Naive thymus-derived CD4-positive, alpha-beta T cell (primary cell): ENCODE measurements around the gene PERM1. TPM values are rescaled to one million over a fixed set of nuclear protein-coding genes. Genes with fewer than 3 reads are reported as not detected.

Experiments
- ATAC-seq: fragments of 150-1000 bp; cut with Tn5 transposase; 2 replicates; pipeline ENCODE4 v1.10.0; 2021; ENCODE audit warnings: mild to moderate bottlenecking, moderate library complexity
- CTCF ChIA-PET: fragments of 350-600 bp; sonication (Branson Sonifier 250); formaldehyde crosslinking; loops from one replicate; lab custom pipeline; 2021; ENCODE audit warnings: antibody characterized with exemption; lab: Charles Lee
- POLR2A ChIA-PET: fragments of 350-600 bp; sonication (Branson Sonifier 250); formaldehyde crosslinking; loops from one replicate; lab custom pipeline; 2021; ENCODE audit warnings: antibody characterized with exemption, inconsistent platforms; lab: Charles Lee
- DNase-seq, 9 donors: peaks; one replicate each; pipeline versions ENCODE4 v3.0.0 to v3.0.0-alpha.2; 2020 to 2022; ENCODE audit warnings: mixed read lengths in 1 of 9
- H3K27ac ChIP-seq: one replicate; pipeline ENCODE4 v1.7.0; 2013; ENCODE audit warnings: mild to moderate bottlenecking, low read depth, low read length, moderate library complexity
- H3K27me3 ChIP-seq, 2 donors: one replicate each; pipeline ENCODE4 v1.7.0; 2013; ENCODE audit warnings: low read length in 2 of 2, mild to moderate bottlenecking in 2 of 2, moderate library complexity in 2 of 2; ENCODE audit not compliant: control insufficient read depth in 2 of 2, insufficient read depth in 2 of 2
- H3K36me3 ChIP-seq, 3 experiments: 1 replicate in 2 of 3; 2 replicates in 1 of 3; pipeline ENCODE4 v1.7.0; 2013; ENCODE audit warnings: low read length in 3 of 3, mild to moderate bottlenecking in 3 of 3, moderate library complexity in 1 of 3; ENCODE audit not compliant: insufficient read depth in 3 of 3, control insufficient read depth in 2 of 3
- H3K4me1 ChIP-seq, 2 donors: one replicate each; pipeline ENCODE4 v1.7.0; 2013; ENCODE audit warnings: low read length in 2 of 2, mild to moderate bottlenecking in 2 of 2, moderate library complexity in 1 of 2; ENCODE audit not compliant: control insufficient read depth in 2 of 2, insufficient read depth in 2 of 2
- H3K4me3 ChIP-seq: 2 replicates; pipeline ENCODE4 v1.7.0; 2013; ENCODE audit warnings: mild to moderate bottlenecking, low read length
- H3K9me3 ChIP-seq, 3 experiments: 1 replicate in 2 of 3; 2 replicates in 1 of 3; pipeline ENCODE4 v1.7.0; 2013; ENCODE audit warnings: low read length in 3 of 3; ENCODE audit not compliant: control insufficient read depth in 2 of 3
- H3K27ac Mint-ChIP-seq, 9 donors: one replicate each; pipeline ENCODE4 v1.8.0; 2020 to 2022; ENCODE audit warnings: mixed read lengths in 9 of 9, mild to moderate bottlenecking in 8 of 9, moderate library complexity in 5 of 9, inconsistent platforms in 2 of 9
- H3K27me3 Mint-ChIP-seq, 5 donors: one replicate each; pipeline ENCODE4 v1.8.0; 2021 to 2022; ENCODE audit warnings: mixed read lengths in 5 of 5, mild to moderate bottlenecking in 1 of 5
- H3K36me3 Mint-ChIP-seq, 5 donors: one replicate each; pipeline ENCODE4 v1.8.0; 2020 to 2022; ENCODE audit warnings: mixed read lengths in 5 of 5, mild to moderate bottlenecking in 3 of 5, inconsistent platforms in 1 of 5
- H3K4me1 Mint-ChIP-seq, 7 donors: one replicate each; pipeline ENCODE4 v1.8.0; 2020 to 2022; ENCODE audit warnings: mixed read lengths in 7 of 7, mild to moderate bottlenecking in 3 of 7, inconsistent platforms in 1 of 7
- H3K4me3 Mint-ChIP-seq, 10 donors: one replicate each; pipeline ENCODE4 v1.8.0; 2020 to 2022; ENCODE audit warnings: mild to moderate bottlenecking in 10 of 10, mixed read lengths in 10 of 10, moderate library complexity in 6 of 10, inconsistent platforms in 2 of 10
- H3K9me3 Mint-ChIP-seq, 11 donors: one replicate each; pipeline ENCODE4 v1.8.0; 2020 to 2022; ENCODE audit warnings: mixed read lengths in 11 of 11, mild to moderate bottlenecking in 4 of 11, inconsistent platforms in 1 of 11, moderate library complexity in 1 of 11
- intact Hi-C, 2 donors: fragments of 100-400 bp; cut with micrococcal nuclease; formaldehyde crosslinking; loops; one replicate each; pipeline ENCODE4 v1.15.1; 2023
- polyA plus RNA-seq, 2 donors: library from polyadenylated mRNA; unstranded; fragments of 300-500 nt; fragmentation: Illumina TruSeq; gene quantifications; one replicate each; pipeline ENCODE4 v1.2.3, GENCODE V29; 2021
- total RNA-seq, 6 experiments: library from RNA in 5 of 6; stranded (reverse) in 5 of 6; gene quantifications; 1 replicate in 5 of 6; 2 replicates in 1 of 6; pipeline ENCODE4 v1.2.3 and lab custom pipeline; 2021 to 2026

Gene PERM1
- total and polyA plus RNA-seq, 7 experiments from 2014 or later, result not detected

DNA sequence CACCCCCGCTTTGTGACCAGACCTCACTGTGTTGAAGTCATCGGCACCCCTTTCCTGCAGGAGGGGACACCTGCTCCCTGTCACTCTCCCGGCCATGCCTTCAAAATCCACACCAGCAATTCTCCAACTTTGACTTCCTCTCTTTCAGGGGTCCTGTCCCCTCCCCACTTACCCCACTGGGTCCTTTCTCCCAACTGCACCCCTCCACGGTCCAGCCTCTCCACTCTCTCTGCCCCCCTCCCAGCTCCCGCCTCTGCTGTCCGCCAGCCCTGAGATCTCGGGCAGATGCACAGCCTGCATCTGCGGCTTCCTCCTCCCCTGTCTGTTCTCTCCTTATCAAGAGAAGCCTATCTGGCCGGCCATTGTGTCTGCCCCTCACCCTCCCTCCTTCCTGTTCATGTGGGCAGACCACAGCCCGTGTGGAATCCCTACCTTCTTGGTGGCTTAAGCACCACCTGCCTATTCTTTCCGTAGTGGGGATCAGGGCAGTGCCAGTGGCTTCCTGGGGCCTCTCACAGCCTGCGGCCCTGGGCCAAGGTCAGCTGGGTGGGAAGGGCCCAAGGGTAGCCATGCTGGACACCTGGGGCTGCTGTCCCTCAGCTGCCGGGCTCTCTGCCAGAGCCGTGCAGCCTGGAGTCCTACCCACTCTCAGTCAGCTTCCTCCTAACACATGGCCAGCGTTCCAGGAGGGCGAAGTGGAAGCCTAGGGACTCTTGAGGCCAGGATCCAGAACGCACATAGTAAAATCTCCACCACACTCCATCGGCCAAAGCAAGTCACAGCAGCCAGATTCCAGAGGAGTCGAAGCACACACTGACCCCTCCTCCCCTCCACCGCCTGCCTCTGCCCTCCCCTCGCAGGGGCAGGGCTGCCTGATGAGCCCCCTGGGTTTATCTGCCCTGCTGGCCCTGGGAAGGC lies 23.1 kb upstream of the PERM1 start:
- POLR2A ChIA-PET, result no interaction called here
- ATAC-seq, result no peak

DNA sequence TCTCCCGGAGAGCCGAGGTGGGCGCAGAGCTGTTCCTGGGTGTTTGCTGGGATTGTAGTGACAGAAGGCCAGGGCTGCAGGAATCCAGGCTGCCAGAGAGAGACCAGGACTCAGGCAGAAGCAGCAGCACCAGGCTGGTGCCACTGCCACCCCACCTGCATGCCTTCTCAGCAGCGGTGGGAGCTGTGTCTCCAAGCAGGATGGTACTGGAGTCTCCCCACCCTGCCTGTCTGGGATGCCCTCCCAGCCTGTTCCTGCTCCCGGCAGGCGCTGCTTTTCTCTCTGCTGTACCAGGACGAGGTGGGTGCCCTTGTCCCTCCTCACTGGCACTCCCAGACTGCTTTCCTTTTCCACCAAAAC lies 22.5 kb upstream of the PERM1 start:
- Mint-ChIP-seq H3K9me3 (peaks cover 0 to 1% (median 0%) of the 10 kb centered on the region in 11 donors), H3K4me1 (peaks cover 3 to 19% (median 13%) of the 10 kb centered on the region in 7 donors), H3K36me3 (peaks cover 0 to 4% (median 0%) of the 10 kb centered on the region in 5 donors), H3K27ac (no peak overlapping the region), H3K27me3 (peaks cover 10 to 46% (median 23%) of the 10 kb centered on the region in 5 donors), H3K4me3 (peak overlapping the region in 2 of 10 donors; percentile 45 to 53)
- Histone ChIP-seq H3K4me3 (no peak overlapping the region), H3K4me1 (peaks cover 12 to 17% of the 10 kb centered on the region in 2 donors), H3K27ac (no peak overlapping the region), H3K9me3 (no peaks in the 10 kb centered on the region), H3K36me3 (no peaks in the 10 kb centered on the region), H3K27me3 (peaks cover 9 to 20% of the 10 kb centered on the region in 2 donors)
- intact Hi-C loops, result no loop called here
- ChIA-PET POLR2A (no interaction called here), CTCF (no interaction called here)
- DNase-seq, result no peak
- ATAC-seq, result no peak

More for the DNA sequence above, 23.1 kb upstream of the PERM1 start:
- no peak overlapping the region for H3K27ac ChIP-seq
- no peaks in the 10 kb centered on the region for H3K36me3 ChIP-seq
- Mint-ChIP-seq H3K27ac (peak overlapping the region in 3 of 9 donors; percentile 28 to 55 (median 35)), H3K36me3 (peaks cover 0 to 4% (median 0%) of the 10 kb centered on the region in 5 donors), H3K9me3 (peaks cover 0 to 1% (median 0%) of the 10 kb centered on the region in 11 donors), H3K4me3 (peak overlapping the region in 5 of 10 donors; percentile 3 to 56 (median 45)), H3K4me1 (peaks cover 3 to 19% (median 13%) of the 10 kb centered on the region in 7 donors), H3K27me3 (peaks cover 10 to 46% (median 23%) of the 10 kb centered on the region in 5 donors)
- H3K4me1 ChIP-seq, result peaks cover 12 to 15% of the 10 kb centered on the region in 2 donors
- no peak overlapping the region for H3K4me3 ChIP-seq
- CTCF ChIA-PET, result no interaction called here
- no peaks in the 10 kb centered on the region for H3K9me3 ChIP-seq
- H3K27me3 ChIP-seq, result peaks cover 9 to 20% of the 10 kb centered on the region in 2 donors
- intact Hi-C loops, result no loop called here
- no peak for DNase-seq

GRCh38 chr1:1003618-1004419 lies 21.9 kb upstream of the PERM1 start:
- Histone ChIP-seq H3K4me1 (peaks cover 12 to 18% of the 10 kb centered on the region in 2 donors), H3K9me3 (no peaks in the 10 kb centered on the region), H3K4me3 (no peak overlapping the region), H3K27ac (no peak overlapping the region), H3K36me3 (no peaks in the 10 kb centered on the region), H3K27me3 (peaks cover 9 to 20% of the 10 kb centered on the region in 2 donors)
- Mint-ChIP-seq H3K27me3 (peaks cover 10 to 44% (median 23%) of the 10 kb centered on the region in 5 donors), H3K4me1 (peaks cover 3 to 19% (median 12%) of the 10 kb centered on the region in 7 donors), H3K27ac (no peak overlapping the region), H3K36me3 (peaks cover 0 to 4% (median 0%) of the 10 kb centered on the region in 5 donors), H3K4me3 (peak overlapping the region in 1 of 10 donors; percentile 38), H3K9me3 (peaks cover 0 to 1% (median 0%) of the 10 kb centered on the region in 11 donors)
- intact Hi-C loops, result no loop called here
- ChIA-PET CTCF (interaction anchor here (0.7 kb wide), 1 partner anchor 10 kb away, joined by 4 read pairs; the partner anchor contains the start of gene ISG15), POLR2A (no interaction called here)
- ATAC-seq (no peak), DNase-seq (peak in 1 of 9 donors; percentile 5)

GRCh38 chr1:1001057-1001783 lies 19.3 kb upstream of the PERM1 start:
- peak overlapping the region; percentile 42 for H3K4me3 ChIP-seq
- H3K27ac ChIP-seq, result peak overlapping the region; percentile 20
- Mint-ChIP-seq H3K27ac (peak overlapping the region in 7 of 9 donors; percentile 46 to 96 (median 90)), H3K4me1 (peaks cover 3 to 25% (median 13%) of the 10 kb centered on the region in 7 donors), H3K4me3 (peak overlapping the region; percentile 64 to 87 (median 80)), H3K36me3 (peaks cover 0 to 4% (median 0%) of the 10 kb centered on the region in 5 donors), H3K27me3 (peaks cover 10 to 50% (median 22%) of the 10 kb centered on the region in 5 donors), H3K9me3 (peaks cover 0 to 1% (median 0%) of the 10 kb centered on the region in 11 donors)
- peaks cover 9 to 20% of the 10 kb centered on the region in 2 donors for H3K27me3 ChIP-seq
- intact Hi-C loops, result loop anchor here in 1 of 2 donors (1.0 kb wide), 3 partner anchors 17 to 115 kb away; partner anchors contain the start of gene C1orf159
- ChIA-PET POLR2A (interaction anchor here (2.6 kb wide), 1 partner anchor 12 kb away, joined by 10 read pairs; the partner anchor contains the start of gene ISG15), CTCF (interaction anchor here (0.9 to 2.3 kb wide), 3 partner anchors 12 to 17 kb away, joined by 3 to 15 read pairs (median 3); partner anchors contain the start of gene ISG15)
- H3K9me3 ChIP-seq, result no peaks in the 10 kb centered on the region
- no peaks in the 10 kb centered on the region for H3K36me3 ChIP-seq
- ATAC-seq (no peak), DNase-seq (peak in 3 of 9 donors; percentile 13 to 37 (median 32))
- peaks cover 12 to 18% of the 10 kb centered on the region in 2 donors for H3K4me1 ChIP-seq

- no peaks in the 10 kb centered on the region for H3K36me3 ChIP-seq
- peak overlapping the region in 7 of 9 donors; percentile 46 to 96 (median 90) for H3K27ac Mint-ChIP-seq
- peaks cover 0 to 4% (median 0%) of the 10 kb centered on the region in 5 donors for H3K36me3 Mint-ChIP-seq
- intact Hi-C loops, result loop anchor here (1.0 kb wide), 5 partner anchors 13 to 116 kb away; partner anchors contain the start of genes C1orf159 (in 1 of the 2) and ISG15 (in 1 of the 2)
- H3K27me3 Mint-ChIP-seq, result peaks cover 13 to 55% (median 22%) of the 10 kb centered on the region in 5 donors
- ATAC-seq (peak; percentile 58), DNase-seq (peak; percentile 62 to 78 (median 73))
- CTCF ChIA-PET, result interaction anchor here (0.9 to 2.3 kb wide), 3 partner anchors 13 to 19 kb away, joined by 3 to 15 read pairs (median 3); partner anchors contain the start of genes AGRN and ISG15
- H3K27ac ChIP-seq, result peak overlapping the region; percentile 64
- no peaks in the 10 kb centered on the region for H3K9me3 ChIP-seq
- H3K27me3 ChIP-seq, result peaks cover 8 to 20% of the 10 kb centered on the region in 2 donors
- peak overlapping the region; percentile 42 for H3K4me3 ChIP-seq
- peaks cover 0 to 1% (median 0%) of the 10 kb centered on the region in 11 donors for H3K9me3 Mint-ChIP-seq
- peak overlapping the region; percentile 64 to 87 (median 80) for H3K4me3 Mint-ChIP-seq
- H3K4me1 ChIP-seq, result peaks cover 12 to 18% of the 10 kb centered on the region in 2 donors
- POLR2A ChIA-PET, result interaction anchor here (0.6 to 2.6 kb wide), 2 partner anchors 13 to 39 kb away, joined by 3 to 10 read pairs; partner anchors contain the start of gene ISG15
- peaks cover 8 to 31% (median 16%) of the 10 kb centered on the region in 7 donors for H3K4me1 Mint-ChIP-seq
Measured at GRCh38 chr1:1000357-1001056, 18.6 kb upstream of the PERM1 start.
